SU-DHL-6 (cell line): ENCODE data around the gene ADAT3.

Experiments
- EZH2phosphoT487 ChIP-seq: fragments of 200-600 bp; sonication (generic), shearing (Covaris generic); conservative IDR thresholded peaks from 2 replicates; pipeline ENCODE4 v1.6.1; 2018; ENCODE audit warnings: mild to moderate bottlenecking, antibody characterized with exemption, low read length, moderate library complexity, mixed read lengths
- TF ChIP-seq, protein P1 (sequence below): fragments of 200-600 bp; sonication (generic); IDR thresholded peaks from one replicate; pipeline ENCODE4 v1.5.1; 2017; ENCODE audit warnings: antibody characterized with exemption, mild to moderate bottlenecking, low read length, moderate library complexity; ENCODE audit not compliant: insufficient read depth, poor library complexity, severe bottlenecking

DNA sequence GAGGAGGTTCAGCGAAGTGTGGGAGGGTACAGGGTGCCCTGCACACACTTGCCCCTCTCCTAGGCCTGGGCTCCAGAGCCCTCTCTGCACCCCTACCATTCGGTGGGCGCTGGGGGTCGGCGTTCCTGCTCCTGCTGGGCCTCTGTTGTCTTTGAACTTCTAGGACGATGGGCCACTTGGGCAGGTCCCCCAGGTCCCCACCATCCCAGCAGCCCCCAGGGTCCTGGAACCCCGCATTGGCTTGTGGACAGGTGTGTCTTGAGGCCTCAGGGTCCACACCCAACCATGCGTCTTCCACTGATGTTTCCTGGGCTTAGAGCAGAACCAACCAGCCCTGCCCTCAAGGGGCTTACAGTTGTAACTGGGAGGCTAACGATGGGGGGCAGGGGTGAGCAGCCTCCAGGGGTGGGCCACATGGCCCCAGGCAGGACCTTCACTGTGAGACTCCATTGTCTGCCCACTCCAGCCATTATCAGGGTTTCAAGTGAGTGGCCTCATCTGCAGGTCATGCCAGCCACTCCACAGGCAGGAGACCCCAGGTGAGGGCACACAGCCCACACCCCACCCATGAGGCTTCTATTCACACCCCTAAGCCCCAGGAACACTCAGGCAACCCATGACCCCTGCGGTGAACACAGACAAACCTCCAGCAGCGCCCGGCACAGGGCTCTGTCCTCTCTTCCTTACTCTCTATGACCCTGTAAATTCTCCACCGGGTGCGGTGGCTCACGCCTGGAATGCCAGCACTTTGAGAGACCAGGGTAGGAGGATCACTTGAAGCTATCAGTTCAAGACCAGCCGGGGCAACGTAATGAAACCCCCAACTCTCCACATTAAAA is 39.8 kb upstream of the ADAT3 start:
- TF ChIP-seq, protein P1, sequence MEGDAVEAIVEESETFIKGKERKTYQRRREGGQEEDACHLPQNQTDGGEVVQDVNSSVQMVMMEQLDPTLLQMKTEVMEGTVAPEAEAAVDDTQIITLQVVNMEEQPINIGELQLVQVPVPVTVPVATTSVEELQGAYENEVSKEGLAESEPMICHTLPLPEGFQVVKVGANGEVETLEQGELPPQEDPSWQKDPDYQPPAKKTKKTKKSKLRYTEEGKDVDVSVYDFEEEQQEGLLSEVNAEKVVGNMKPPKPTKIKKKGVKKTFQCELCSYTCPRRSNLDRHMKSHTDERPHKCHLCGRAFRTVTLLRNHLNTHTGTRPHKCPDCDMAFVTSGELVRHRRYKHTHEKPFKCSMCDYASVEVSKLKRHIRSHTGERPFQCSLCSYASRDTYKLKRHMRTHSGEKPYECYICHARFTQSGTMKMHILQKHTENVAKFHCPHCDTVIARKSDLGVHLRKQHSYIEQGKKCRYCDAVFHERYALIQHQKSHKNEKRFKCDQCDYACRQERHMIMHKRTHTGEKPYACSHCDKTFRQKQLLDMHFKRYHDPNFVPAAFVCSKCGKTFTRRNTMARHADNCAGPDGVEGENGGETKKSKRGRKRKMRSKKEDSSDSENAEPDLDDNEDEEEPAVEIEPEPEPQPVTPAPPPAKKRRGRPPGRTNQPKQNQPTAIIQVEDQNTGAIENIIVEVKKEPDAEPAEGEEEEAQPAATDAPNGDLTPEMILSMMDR = no peak
- no peak for TF ChIP-seq EZH2phosphoT487
